HCT116 (cell line): ENCODE data around the gene ADAMTS3. TPM values are rescaled to one million over a fixed set of nuclear protein-coding genes. Genes with fewer than 3 reads are reported as not detected.

Experiments
- ATAC-seq: fragments of 200-7000 bp; cut with Tn5 transposase; 2 replicates; pipeline ENCODE4 v1.9.1; 2020; ENCODE audit warnings: mild to moderate bottlenecking, moderate library complexity
- BruUV-seq: library from RNA; stranded (reverse); fragments of 400-500 nt; replicated peaks from 2 replicates; lab custom pipeline; 2021; lab: Mats Ljungman, UMichigan
- CTCF ChIA-PET: fragments of 300-600 bp; sonication (Branson Sonifier 250); formaldehyde crosslinking; loops from one replicate; lab custom pipeline; 2021; ENCODE audit warnings: antibody characterized with exemption; lab: Charles Lee
- POLR2A ChIA-PET: fragments of 300-600, 350-600 bp; sonication (Branson Sonifier 250); formaldehyde crosslinking; loops from one replicate; lab custom pipeline; 2021; ENCODE audit warnings: antibody characterized with exemption; lab: Charles Lee
- RAD21 ChIA-PET, 2 experiments: fragments of 300-600 bp; sonication (Branson Sonifier 250); formaldehyde crosslinking; loops; one replicate each; lab custom pipeline; 2023; ENCODE audit warnings: low total read pairs in 2 of 2; ENCODE audit not compliant: uncharacterized antibody in 2 of 2, unreplicated experiment in 2 of 2, low non-redundant PET in 1 of 2; lab: Charles Lee
- DNase-seq: peaks from one replicate; pipeline ENCODE4 v3.0.0-alpha.2; 2010; ENCODE audit warnings: low read depth, low spot score
- H2AFZ ChIP-seq: fragments of 200-600 bp; shearing (Covaris generic), sonication (generic); 2 replicates; pipeline ENCODE4 v1.6.1; 2017; ENCODE audit warnings: low read depth, mixed run types, mixed read lengths, antibody characterized with exemption, low read length; ENCODE audit not compliant: poor library complexity, severe bottlenecking
- H3K27ac ChIP-seq: 2 replicates; pipeline ENCODE4 v1.5.1; 2012; ENCODE audit warnings: low read depth, low read length
- H3K27me3 ChIP-seq: fragments of 200-600 bp; sonication (generic); 2 replicates; pipeline ENCODE4 v1.6.1; 2016; ENCODE audit warnings: mixed run types, low read length, mixed read lengths; ENCODE audit not compliant: insufficient read depth
- H3K36me3 ChIP-seq, 2 experiments: fragments of 200-500 bp in 1 of 2; fragments of 200-600 bp in 1 of 2; sonication (Bioruptor generic) in 1 of 2; sonication (generic) in 1 of 2; 2 replicates each; pipeline versions ENCODE4 v1.5.1 to v1.6.1; 2014 to 2016; ENCODE audit warnings: low read length in 2 of 2, inconsistent platforms in 1 of 2, mixed read lengths in 1 of 2, mixed run types in 1 of 2; ENCODE audit not compliant: insufficient read depth in 2 of 2, control insufficient read depth in 1 of 2
- H3K4me1 ChIP-seq, 2 experiments: fragments of 200-600 bp in 1 of 2; sonication (generic) in 1 of 2; 2 replicates each; pipeline versions ENCODE4 v1.5.1 to v1.6.1; 2012 to 2017; ENCODE audit warnings: low read length in 2 of 2, inconsistent platforms in 1 of 2, mild to moderate bottlenecking in 1 of 2, mixed read lengths in 1 of 2, mixed run types in 1 of 2, moderate library complexity in 1 of 2; ENCODE audit not compliant: insufficient read depth in 2 of 2, control insufficient read depth in 1 of 2
- H3K4me2 ChIP-seq: fragments of 200-600 bp; sonication (generic); 2 replicates; pipeline ENCODE4 v1.6.1; 2017; ENCODE audit warnings: mixed run types, low read length, mixed read lengths
- H3K4me3 ChIP-seq, 2 experiments: fragments of 200-600 bp in 1 of 2; sonication (generic) in 1 of 2; replicated peaks in 1 of 2; 2 replicates each; pipeline ENCODE4 v1.5.1; 2011 to 2016; ENCODE audit warnings: low read length in 2 of 2, control low read depth in 1 of 2, low read depth in 1 of 2, mild to moderate bottlenecking in 1 of 2, mixed read lengths in 1 of 2, mixed run types in 1 of 2
- H3K79me2 ChIP-seq: fragments of 200-600 bp; sonication (generic); 2 replicates; pipeline ENCODE4 v1.6.1; 2017; ENCODE audit warnings: mild to moderate bottlenecking, mixed run types, low read length, moderate library complexity, mixed read lengths; ENCODE audit not compliant: insufficient read depth
- H3K9ac ChIP-seq: fragments of 200-600 bp; sonication (generic); 2 replicates; pipeline ENCODE4 v1.6.1; 2016; ENCODE audit warnings: low read length, mixed read lengths
- H3K9me2 ChIP-seq: fragments of 200-600 bp; sonication (generic), shearing (Covaris generic); 2 replicates; pipeline ENCODE4 v1.6.1; 2017; ENCODE audit warnings: mixed run types, mild to moderate bottlenecking, moderate library complexity; ENCODE audit not compliant: insufficient read depth
- H3K9me3 ChIP-seq, 2 experiments: fragments of 200-500 bp in 1 of 2; fragments of 200-600 bp in 1 of 2; sonication (Bioruptor generic) in 1 of 2; sonication (generic) in 1 of 2; 2 replicates each; pipeline ENCODE4 v1.6.1; 2014 to 2017; ENCODE audit warnings: low read length in 2 of 2, mixed read lengths in 2 of 2, inconsistent platforms in 1 of 2, low read depth in 1 of 2, mild to moderate bottlenecking in 1 of 2, mixed run types in 1 of 2, moderate library complexity in 1 of 2; ENCODE audit not compliant: control insufficient read depth in 1 of 2, insufficient read depth in 1 of 2
- H4K20me1 ChIP-seq: fragments of 200-600 bp; sonication (generic), shearing (Covaris generic); 2 replicates; pipeline ENCODE4 v1.6.1; 2017; ENCODE audit warnings: mixed run types, mild to moderate bottlenecking, moderate library complexity; ENCODE audit not compliant: insufficient read depth
- CBX3 ChIP-seq: IDR thresholded peaks from 2 replicates; pipeline ENCODE4 v1.6.1; 2012; ENCODE audit warnings: low read depth
- CEBPB ChIP-seq: IDR thresholded peaks from 2 replicates; pipeline ENCODE4 v1.6.1; 2012; ENCODE audit warnings: low read depth
- CTCF ChIP-seq, 3 experiments: fragments of 200-600 bp in 1 of 3; sonication (generic) in 1 of 3; IDR thresholded peaks in 2 of 3; conservative IDR thresholded peaks in 1 of 3; 2 replicates each; pipeline ENCODE4 v1.5.1; 2012 to 2017; ENCODE audit warnings: low read depth in 2 of 3, low read length in 2 of 3, antibody characterized with exemption in 1 of 3, borderline replicate concordance in 1 of 3, control low read depth in 1 of 3, mild to moderate bottlenecking in 1 of 3, mixed read lengths in 1 of 3, mixed run types in 1 of 3, moderate library complexity in 1 of 3; ENCODE audit not compliant: insufficient read depth in 1 of 3
- EGR1 ChIP-seq: IDR thresholded peaks from 2 replicates; pipeline ENCODE4 v1.6.1; 2012; ENCODE audit warnings: low read depth
- EZH2 ChIP-seq: fragments of 200-600 bp; sonication (generic); IDR thresholded peaks from 2 replicates; pipeline ENCODE4 v1.6.1; 2017; ENCODE audit warnings: antibody characterized with exemption, mixed run types
- EZH2phosphoT487 ChIP-seq: fragments of 200-600 bp; IDR thresholded peaks from 2 replicates; pipeline ENCODE4 v1.6.1; 2018; ENCODE audit warnings: antibody characterized with exemption, borderline replicate concordance
- JUND ChIP-seq: IDR thresholded peaks from 2 replicates; pipeline ENCODE4 v1.6.1; 2012
- MAX ChIP-seq: IDR thresholded peaks from 2 replicates; pipeline ENCODE4 v1.6.1; 2012
- POLR2A ChIP-seq: IDR thresholded peaks from 2 replicates; pipeline ENCODE4 v1.7.0; 2011; ENCODE audit warnings: borderline replicate concordance; ENCODE audit not compliant: insufficient read depth, insufficient read length; ENCODE audit errors: extremely low read depth
- POLR2AphosphoS5 ChIP-seq: IDR thresholded peaks from 2 replicates; pipeline ENCODE4 v1.6.1; 2011; ENCODE audit warnings: mild to moderate bottlenecking, low read depth, low read length, moderate library complexity
- RAD21 ChIP-seq: IDR thresholded peaks from 2 replicates; pipeline ENCODE4 v1.6.1; 2012; ENCODE audit warnings: low read depth, mild to moderate bottlenecking
- SP1 ChIP-seq: IDR thresholded peaks from 2 replicates; pipeline ENCODE4 v1.6.1; 2012; ENCODE audit warnings: low read depth
- SRF ChIP-seq: IDR thresholded peaks from 2 replicates; pipeline ENCODE4 v1.6.1; 2012; ENCODE audit warnings: low read depth
- TCF7L2 ChIP-seq: IDR thresholded peaks from 2 replicates; pipeline ENCODE4 v1.7.0; 2011; ENCODE audit warnings: borderline replicate concordance, inconsistent platforms; ENCODE audit not compliant: insufficient read depth, insufficient read length; ENCODE audit errors: extremely low read depth
- YY1 ChIP-seq: IDR thresholded peaks from 2 replicates; pipeline ENCODE4 v1.6.1; 2011; ENCODE audit warnings: low read length, low read depth, moderate library complexity, mild to moderate bottlenecking; ENCODE audit not compliant: insufficient replicate concordance; ENCODE audit errors: extremely low read depth
- ZFX ChIP-seq: fragments of 450-650 bp; IDR thresholded peaks from 2 replicates; pipeline ENCODE4 v1.6.1; 2017
- ZNF274 ChIP-seq: fragments of 200-500 bp; sonication (Bioruptor generic); IDR thresholded peaks from 2 replicates; pipeline ENCODE4 v1.6.1; 2014; ENCODE audit warnings: mild to moderate bottlenecking, low read depth, low read length, inconsistent platforms
- intact Hi-C: fragments of 100-400 bp; cut with micrococcal nuclease; formaldehyde crosslinking; loops from 2 replicates; pipeline ENCODE4 v1.10.0; 2022
- total RNA-seq: library from RNA; stranded (reverse); gene quantifications from one replicate; pipeline ENCODE4 v1.2.1, GENCODE V29; 2021; ENCODE audit not compliant: unreplicated experiment
- TF ChIP-seq, protein P1 (sequence below): IDR thresholded peaks from 2 replicates; pipeline ENCODE4 v1.6.1; 2011; ENCODE audit warnings: mild to moderate bottlenecking, low read length, moderate library complexity; ENCODE audit not compliant: insufficient replicate concordance; ENCODE audit errors: extremely low read depth

Gene ADAMTS3
- total RNA-seq, 1 experiment from 2014 or later, result not detected

GRCh38 chr4:72489267-72489666 is 79.8 kb downstream of the ADAMTS3 start:
- Histone ChIP-seq H3K27me3 (no peaks in the 10 kb centered on the region), H3K4me1 (no peaks in the 10 kb centered on the region)
- TF ChIP-seq POLR2AphosphoS5 (no peak), CTCF (IDR thresholded peaks at IDR 0.05 in 2 of 3, conservative IDR thresholded peaks at IDR 0.05 in 1 of 3; ENCODE audit: borderline replicate concordance in 1 of 3, insufficient read depth in 1 of 3, low read depth in 2 of 3, low read length in 2 of 3) (no peak), SRF (no peak), POLR2A (no peak), ZFX (no peak), TCF7L2 (no peak), CEBPB (no peak), ZNF274 (no peak), CBX3 (no peak), JUND (no peak), YY1 (no peak), RAD21 (no peak), EZH2 (no peak), SP1 (no peak), EGR1 (no peak), MAX (no peak), EZH2phosphoT487 (no peak)
- TF ChIP-seq, protein P1, sequence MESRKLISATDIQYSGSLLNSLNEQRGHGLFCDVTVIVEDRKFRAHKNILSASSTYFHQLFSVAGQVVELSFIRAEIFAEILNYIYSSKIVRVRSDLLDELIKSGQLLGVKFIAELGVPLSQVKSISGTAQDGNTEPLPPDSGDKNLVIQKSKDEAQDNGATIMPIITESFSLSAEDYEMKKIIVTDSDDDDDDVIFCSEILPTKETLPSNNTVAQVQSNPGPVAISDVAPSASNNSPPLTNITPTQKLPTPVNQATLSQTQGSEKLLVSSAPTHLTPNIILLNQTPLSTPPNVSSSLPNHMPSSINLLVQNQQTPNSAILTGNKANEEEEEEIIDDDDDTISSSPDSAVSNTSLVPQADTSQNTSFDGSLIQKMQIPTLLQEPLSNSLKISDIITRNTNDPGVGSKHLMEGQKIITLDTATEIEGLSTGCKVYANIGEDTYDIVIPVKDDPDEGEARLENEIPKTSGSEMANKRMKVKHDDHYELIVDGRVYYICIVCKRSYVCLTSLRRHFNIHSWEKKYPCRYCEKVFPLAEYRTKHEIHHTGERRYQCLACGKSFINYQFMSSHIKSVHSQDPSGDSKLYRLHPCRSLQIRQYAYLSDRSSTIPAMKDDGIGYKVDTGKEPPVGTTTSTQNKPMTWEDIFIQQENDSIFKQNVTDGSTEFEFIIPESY, result no peak
- TF ChIP-seq, all 23 proteins: peak for 0
- POLR2A ChIA-PET, result no interaction called here
- no peak overlapping the region for H3K4me2 ChIP-seq
- no peak overlapping the region for H3K27ac ChIP-seq
- no peaks in the 10 kb centered on the region for H3K9me2 ChIP-seq
- CTCF ChIA-PET, result no interaction called here
- no TSS peak for BruUV-seq
- H3K9ac ChIP-seq, result no peak overlapping the region
- RAD21 ChIA-PET, result no interaction called here
- intact Hi-C loops, result no loop called here
- no peaks in the 10 kb centered on the region for H4K20me1 ChIP-seq
- no peak overlapping the region for H2AFZ ChIP-seq
- H3K36me3 ChIP-seq, result no peaks in the 10 kb centered on the region
- no peak overlapping the region for H3K4me3 ChIP-seq
- H3K79me2 ChIP-seq, result no peaks in the 10 kb centered on the region
- no peak for ATAC-seq
- DNase-seq, result no peak
- H3K9me3 ChIP-seq, result no peaks in the 10 kb centered on the region; a peak in 2 of 4 replicates
